HL-60 (cell line): Measurements from ENCODE around the gene PCDH8.

Experiments used
- DNase-seq, 2 experiments: peaks; one replicate each; pipeline ENCODE4 v3.0.0-alpha.2; 2010 to 2020; ENCODE audit warnings: low read depth in 1 of 2, low spot score in 1 of 2
- H3K27ac ChIP-seq: fragments of 250-450 bp; sonication (Bioruptor Pico); replicated peaks from 2 replicates; pipeline ENCODE4 v1.5.1; 2020; ENCODE audit warnings: mild to moderate bottlenecking, moderate library complexity
- H3K27me3 ChIP-seq: fragments of 250-450 bp; sonication (Bioruptor Pico); 2 replicates; pipeline ENCODE4 v1.5.1; 2021; ENCODE audit warnings: mild to moderate bottlenecking, moderate library complexity; ENCODE audit not compliant: insufficient read depth, poor library complexity, severe bottlenecking
- H3K4me3 ChIP-seq: replicated peaks from 2 replicates; pipeline ENCODE4 v1.5.1; 2011; ENCODE audit warnings: mild to moderate bottlenecking, control low read depth, low read length; ENCODE audit not compliant: insufficient read depth
- GABPA ChIP-seq: IDR thresholded peaks from 2 replicates; pipeline ENCODE4 v1.6.1; 2012; ENCODE audit warnings: low read depth
- POLR2AphosphoS5 ChIP-seq: IDR thresholded peaks from 2 replicates; pipeline ENCODE4 v1.6.1; 2012; ENCODE audit warnings: low read depth
- SPI1 ChIP-seq: IDR thresholded peaks from 2 replicates; pipeline ENCODE4 v1.6.1; 2012; ENCODE audit warnings: low read depth, mild to moderate bottlenecking, borderline replicate concordance
- TF ChIP-seq, protein P1 (sequence below): IDR thresholded peaks from one replicate; pipeline ENCODE4 v1.5.1; 2011; ENCODE audit warnings: low read length, control low read depth, inconsistent platforms; ENCODE audit not compliant: insufficient read depth
- TF ChIP-seq, protein P2 (sequence below): IDR thresholded peaks from 2 replicates; pipeline ENCODE4 v1.6.1; 2012; ENCODE audit warnings: low read depth; ENCODE audit not compliant: insufficient replicate concordance

Gene PCDH8

DNA sequence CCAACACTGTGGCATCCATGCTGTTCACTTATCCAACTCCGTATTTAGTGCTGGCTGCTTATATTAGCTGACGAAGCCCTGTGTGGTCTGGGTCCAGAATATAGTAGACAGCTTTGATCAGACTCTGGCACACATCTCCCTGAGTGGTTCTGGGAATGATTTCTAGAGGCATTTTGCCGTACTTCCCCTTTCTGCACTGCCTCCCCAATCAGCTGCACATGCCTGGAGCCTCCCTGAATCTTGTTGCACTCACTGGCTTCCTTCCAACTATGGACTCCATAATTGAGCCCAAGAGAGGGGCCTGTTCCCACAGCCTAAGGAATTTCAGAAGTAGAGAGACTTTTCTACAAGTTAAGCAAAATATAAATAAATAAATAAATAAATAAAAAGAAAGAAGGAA is 30.4 kb upstream of the PCDH8 start:
- Histone ChIP-seq H3K27me3 (peaks cover 5% of the 10 kb centered on the region), H3K4me3 (no peak overlapping the region), H3K27ac (no peak overlapping the region)
- no peak for DNase-seq
- TF ChIP-seq POLR2AphosphoS5 (no peak), SPI1 (no peak), GABPA (no peak)
- TF ChIP-seq, protein P1, sequence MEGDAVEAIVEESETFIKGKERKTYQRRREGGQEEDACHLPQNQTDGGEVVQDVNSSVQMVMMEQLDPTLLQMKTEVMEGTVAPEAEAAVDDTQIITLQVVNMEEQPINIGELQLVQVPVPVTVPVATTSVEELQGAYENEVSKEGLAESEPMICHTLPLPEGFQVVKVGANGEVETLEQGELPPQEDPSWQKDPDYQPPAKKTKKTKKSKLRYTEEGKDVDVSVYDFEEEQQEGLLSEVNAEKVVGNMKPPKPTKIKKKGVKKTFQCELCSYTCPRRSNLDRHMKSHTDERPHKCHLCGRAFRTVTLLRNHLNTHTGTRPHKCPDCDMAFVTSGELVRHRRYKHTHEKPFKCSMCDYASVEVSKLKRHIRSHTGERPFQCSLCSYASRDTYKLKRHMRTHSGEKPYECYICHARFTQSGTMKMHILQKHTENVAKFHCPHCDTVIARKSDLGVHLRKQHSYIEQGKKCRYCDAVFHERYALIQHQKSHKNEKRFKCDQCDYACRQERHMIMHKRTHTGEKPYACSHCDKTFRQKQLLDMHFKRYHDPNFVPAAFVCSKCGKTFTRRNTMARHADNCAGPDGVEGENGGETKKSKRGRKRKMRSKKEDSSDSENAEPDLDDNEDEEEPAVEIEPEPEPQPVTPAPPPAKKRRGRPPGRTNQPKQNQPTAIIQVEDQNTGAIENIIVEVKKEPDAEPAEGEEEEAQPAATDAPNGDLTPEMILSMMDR, result no peak
- TF ChIP-seq, protein P2, sequence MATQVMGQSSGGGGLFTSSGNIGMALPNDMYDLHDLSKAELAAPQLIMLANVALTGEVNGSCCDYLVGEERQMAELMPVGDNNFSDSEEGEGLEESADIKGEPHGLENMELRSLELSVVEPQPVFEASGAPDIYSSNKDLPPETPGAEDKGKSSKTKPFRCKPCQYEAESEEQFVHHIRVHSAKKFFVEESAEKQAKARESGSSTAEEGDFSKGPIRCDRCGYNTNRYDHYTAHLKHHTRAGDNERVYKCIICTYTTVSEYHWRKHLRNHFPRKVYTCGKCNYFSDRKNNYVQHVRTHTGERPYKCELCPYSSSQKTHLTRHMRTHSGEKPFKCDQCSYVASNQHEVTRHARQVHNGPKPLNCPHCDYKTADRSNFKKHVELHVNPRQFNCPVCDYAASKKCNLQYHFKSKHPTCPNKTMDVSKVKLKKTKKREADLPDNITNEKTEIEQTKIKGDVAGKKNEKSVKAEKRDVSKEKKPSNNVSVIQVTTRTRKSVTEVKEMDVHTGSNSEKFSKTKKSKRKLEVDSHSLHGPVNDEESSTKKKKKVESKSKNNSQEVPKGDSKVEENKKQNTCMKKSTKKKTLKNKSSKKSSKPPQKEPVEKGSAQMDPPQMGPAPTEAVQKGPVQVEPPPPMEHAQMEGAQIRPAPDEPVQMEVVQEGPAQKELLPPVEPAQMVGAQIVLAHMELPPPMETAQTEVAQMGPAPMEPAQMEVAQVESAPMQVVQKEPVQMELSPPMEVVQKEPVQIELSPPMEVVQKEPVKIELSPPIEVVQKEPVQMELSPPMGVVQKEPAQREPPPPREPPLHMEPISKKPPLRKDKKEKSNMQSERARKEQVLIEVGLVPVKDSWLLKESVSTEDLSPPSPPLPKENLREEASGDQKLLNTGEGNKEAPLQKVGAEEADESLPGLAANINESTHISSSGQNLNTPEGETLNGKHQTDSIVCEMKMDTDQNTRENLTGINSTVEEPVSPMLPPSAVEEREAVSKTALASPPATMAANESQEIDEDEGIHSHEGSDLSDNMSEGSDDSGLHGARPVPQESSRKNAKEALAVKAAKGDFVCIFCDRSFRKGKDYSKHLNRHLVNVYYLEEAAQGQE, result no peak

DNA sequence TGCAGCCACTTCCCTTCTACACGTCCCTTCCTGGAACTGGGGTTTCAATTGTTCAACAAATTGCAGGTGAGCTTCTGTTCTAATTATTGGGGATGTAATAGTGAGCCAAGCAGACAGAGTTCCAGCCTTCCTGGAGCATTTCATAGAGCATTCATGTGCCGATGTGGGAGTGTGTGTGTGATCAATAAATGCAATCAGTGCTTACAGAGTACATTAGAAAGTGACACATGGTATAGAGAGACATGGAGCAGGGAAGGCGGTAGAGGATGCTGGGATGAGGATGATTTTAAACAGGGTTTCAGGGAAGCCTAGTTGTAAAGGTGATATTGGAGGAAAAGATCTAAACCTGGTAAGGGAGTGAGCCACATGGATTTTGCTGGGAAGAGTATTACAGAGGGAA is 21.7 kb upstream of the PCDH8 start:
- TF ChIP-seq, protein P1, result no peak
- TF ChIP-seq, protein P2, result no peak
- no peak for TF ChIP-seq GABPA
- TF ChIP-seq POLR2AphosphoS5, result no peak
- Histone ChIP-seq H3K27ac (no peak overlapping the region), H3K4me3 (no peak overlapping the region), H3K27me3 (peaks cover 5% of the 10 kb centered on the region)
- DNase-seq, result no peak

DNA sequence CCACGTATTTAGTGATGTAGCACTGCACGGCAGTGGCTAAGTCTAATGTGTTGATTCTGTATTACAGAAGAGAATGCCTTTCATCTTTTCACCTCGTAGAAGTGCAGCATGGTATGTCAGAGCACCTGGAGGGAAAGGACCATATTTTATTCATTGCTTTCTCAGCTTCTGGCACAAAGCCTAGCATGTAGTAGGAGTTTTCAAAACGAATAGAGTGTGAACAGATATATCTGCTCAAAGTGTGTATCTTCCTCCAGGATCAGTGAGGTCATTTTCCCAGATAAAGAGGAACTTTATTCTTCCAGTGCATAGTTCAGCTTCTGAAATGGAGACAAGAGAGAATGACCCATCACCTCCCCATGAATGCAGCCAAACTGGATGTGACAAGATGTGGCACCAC is 21.2 kb upstream of the PCDH8 start:
- H3K27ac ChIP-seq, result no peak overlapping the region
- TF ChIP-seq, protein P1, result no peak
- TF ChIP-seq, protein P2, result no peak
- TF ChIP-seq SPI1, result no peak
- TF ChIP-seq GABPA, result no peak
- no peak for TF ChIP-seq POLR2AphosphoS5
- peaks cover 5% of the 10 kb centered on the region for H3K27me3 ChIP-seq
- no peak overlapping the region for H3K4me3 ChIP-seq
- no peak for DNase-seq
